Tibial nerve (tissue), 3 donors: Measurements from ENCODE around the gene DPM1.

Experiments
- CTCF ChIP-seq, 5 experiments: fragments of 200-600 bp in 3 of 5; fragments of 450-650 bp in 2 of 5; sonication (generic) in 3 of 5; IDR thresholded peaks; one replicate each; pipeline ENCODE4 v1.5.1; 2016 to 2019; ENCODE audit warnings: antibody characterized with exemption in 5 of 5, mild to moderate bottlenecking in 3 of 5, moderate library complexity in 2 of 5
- POLR2A ChIP-seq, 2 donors: fragments of 450-650 bp; IDR thresholded peaks; one replicate each; pipeline ENCODE4 v1.6.1; 2017; ENCODE audit warnings: antibody characterized with exemption in 2 of 2, mild to moderate bottlenecking in 2 of 2, moderate library complexity in 2 of 2

GRCh38 chr20:50996901-50997865 lies 38.9 kb upstream of the DPM1 start:
- TF ChIP-seq CTCF (IDR thresholded peaks at IDR 0.05) (no peak), POLR2A (IDR thresholded peaks at IDR 0.05) (no peak)
